GM21825 (cell line): ENCODE results near the gene VPS13D.
"Not testable (repeated sequence)": the region's sequence is repeated elsewhere in the genome, so short reads cannot be mapped to it uniquely, and the experiment has no call there.

Source experiments
- ATAC-seq: cut with Tn5 transposase; IDR thresholded peaks from one replicate; pipeline ENCODE4 v1.9.1; 2021; ENCODE audit warnings: mild to moderate bottlenecking, moderate library complexity; ENCODE audit not compliant: unreplicated experiment

VPS13D gene

GRCh38 chr1:12530462-12531178, 300.8 kb downstream of the VPS13D start:
- ATAC-seq, result no peak

- no peak for ATAC-seq
Measured at GRCh38 chr1:12531179-12531499, 301.3 kb downstream of the VPS13D start.

GRCh38 chr1:12532405-12533315, 302.8 kb downstream of the VPS13D start:
- ATAC-seq, result no peak

GRCh38 chr1:12536023-12536639, 306.3 kb downstream of the VPS13D start:
- ATAC-seq, result no peak

GRCh38 chr1:12537294-12537693, 307.5 kb downstream of the VPS13D start:
- no peak for ATAC-seq

GRCh38 chr1:12537906-12538461, 308.2 kb downstream of the VPS13D start:
- no peak for ATAC-seq

GRCh38 chr1:12538536-12538935, 308.7 kb downstream of the VPS13D start:
- not testable (repeated sequence) for ATAC-seq

- no peak for ATAC-seq
Measured at GRCh38 chr1:12539320-12539704, 309.5 kb downstream of the VPS13D start.

GRCh38 chr1:12539705-12540579, 310.1 kb downstream of the VPS13D start:
- ATAC-seq, result no peak

- no peak for ATAC-seq
Measured at GRCh38 chr1:12540580-12541273, 310.9 kb downstream of the VPS13D start.

- ATAC-seq, result no peak
Measured at GRCh38 chr1:12541274-12542137, 311.7 kb downstream of the VPS13D start.

- no peak for ATAC-seq
Measured at GRCh38 chr1:12542138-12542465, 312.3 kb downstream of the VPS13D start.

- no peak for ATAC-seq
Measured at GRCh38 chr1:12542616-12543592, 313.1 kb downstream of the VPS13D start.

GRCh38 chr1:12543740-12544154, 313.9 kb downstream of the VPS13D start:
- no peak for ATAC-seq

- no peak for ATAC-seq
Measured at GRCh38 chr1:12544357-12544756, 314.5 kb downstream of the VPS13D start.

- no peak for ATAC-seq
Measured at GRCh38 chr1:12544992-12545391, 315.2 kb downstream of the VPS13D start.

- no peak for ATAC-seq
Measured at GRCh38 chr1:12546771-12547585, 317.1 kb downstream of the VPS13D start.
